Stimulated activated CD4-positive, alpha-beta T cell treated with anti-CD3 and anti-CD28 coated beads, Interleukin-12 subunit alpha, Interleukin-12 subunit beta, amount 100 ng/mL, for 24 hours (primary cell): ENCODE data around the gene CNPY1.
A peak's percentile ranks its signal among the peaks of the same experiment; 100 is the strongest.
"Not testable (repeated sequence)": the region's sequence is repeated elsewhere in the genome, so short reads cannot be mapped to it uniquely, and the experiment has no call there.

Experiments
- DNase-seq, 2 experiments: peaks; one replicate each; pipeline ENCODE4 v3.0.0-alpha.2; 2020; ENCODE audit warnings: low read depth in 2 of 2

Gene CNPY1

DNA sequence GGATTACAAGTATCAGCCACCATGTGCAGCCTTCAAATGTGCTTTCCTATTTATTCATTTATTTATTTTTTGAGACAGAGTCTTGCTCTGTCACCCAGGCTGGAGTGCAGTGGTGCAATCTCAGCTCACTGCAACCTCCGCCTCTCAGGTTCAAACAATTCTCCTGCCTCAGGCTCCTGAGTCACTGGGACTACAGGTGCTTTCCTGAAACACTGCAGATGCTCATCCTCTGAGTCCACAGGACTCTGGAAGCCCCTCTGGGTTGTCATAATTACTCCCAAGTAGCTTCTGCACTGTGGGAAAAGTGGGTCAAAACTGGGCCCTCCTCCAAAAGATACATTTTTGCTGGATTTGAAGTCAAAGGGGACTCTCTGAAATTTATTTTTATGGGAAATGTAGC lies at the start of gene CNPY1:
TSS of gene CNPY1 (minus strand) at position 111 of the 400 bp plus-strand sequence. CDS start 630 bp downstream, outside the sequence.
- not testable (repeated sequence) for DNase-seq

DNA sequence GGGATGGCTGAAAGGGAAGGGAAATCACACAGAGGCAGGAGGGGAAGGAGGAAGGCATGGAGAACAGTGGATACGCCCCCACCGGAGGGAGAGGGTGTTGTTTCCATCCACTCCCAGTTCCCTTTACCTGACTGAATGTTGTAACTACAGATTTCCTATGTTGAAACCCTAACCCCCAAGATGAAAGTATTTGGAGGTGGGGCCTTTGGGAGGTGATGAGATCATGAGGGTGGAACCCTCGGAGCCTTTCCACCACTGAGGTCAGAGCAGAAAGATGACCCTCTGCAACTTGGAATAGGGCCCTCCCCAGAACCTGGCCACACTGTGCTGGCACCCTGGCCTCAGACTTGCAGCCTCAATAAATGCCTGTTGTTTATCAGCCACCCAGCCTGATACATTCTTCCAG lies 48.6 kb upstream of the CNPY1 start:
- DNase-seq: no peak

DNA sequence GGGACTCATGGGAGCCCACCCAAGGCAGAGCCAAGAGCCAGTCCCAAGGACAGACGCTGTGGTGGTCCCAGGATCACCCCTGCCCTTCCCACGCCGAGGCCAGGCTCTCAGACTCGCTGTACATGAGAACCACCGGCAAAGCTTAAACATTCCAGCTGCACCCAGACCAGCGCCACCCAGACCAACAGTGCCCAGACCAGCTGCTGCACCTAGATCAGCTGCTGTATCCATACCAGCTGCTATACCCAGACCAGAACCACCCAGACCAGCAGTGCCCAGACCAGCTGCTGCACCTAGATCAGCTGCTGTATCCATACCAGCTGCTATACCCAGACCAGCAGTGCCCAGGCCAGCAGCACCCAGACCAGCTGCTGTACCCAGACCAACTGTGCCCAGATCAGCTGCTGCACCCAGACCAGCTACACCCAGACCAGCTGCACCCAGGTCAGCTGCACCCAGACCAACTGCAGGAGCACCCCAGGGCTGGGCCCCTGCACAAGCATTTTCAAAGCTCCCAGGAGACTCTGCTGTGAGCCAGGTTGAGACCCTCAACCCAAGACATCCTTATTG lies 47.9 kb upstream of the CNPY1 start:
- DNase-seq: no peak

DNA sequence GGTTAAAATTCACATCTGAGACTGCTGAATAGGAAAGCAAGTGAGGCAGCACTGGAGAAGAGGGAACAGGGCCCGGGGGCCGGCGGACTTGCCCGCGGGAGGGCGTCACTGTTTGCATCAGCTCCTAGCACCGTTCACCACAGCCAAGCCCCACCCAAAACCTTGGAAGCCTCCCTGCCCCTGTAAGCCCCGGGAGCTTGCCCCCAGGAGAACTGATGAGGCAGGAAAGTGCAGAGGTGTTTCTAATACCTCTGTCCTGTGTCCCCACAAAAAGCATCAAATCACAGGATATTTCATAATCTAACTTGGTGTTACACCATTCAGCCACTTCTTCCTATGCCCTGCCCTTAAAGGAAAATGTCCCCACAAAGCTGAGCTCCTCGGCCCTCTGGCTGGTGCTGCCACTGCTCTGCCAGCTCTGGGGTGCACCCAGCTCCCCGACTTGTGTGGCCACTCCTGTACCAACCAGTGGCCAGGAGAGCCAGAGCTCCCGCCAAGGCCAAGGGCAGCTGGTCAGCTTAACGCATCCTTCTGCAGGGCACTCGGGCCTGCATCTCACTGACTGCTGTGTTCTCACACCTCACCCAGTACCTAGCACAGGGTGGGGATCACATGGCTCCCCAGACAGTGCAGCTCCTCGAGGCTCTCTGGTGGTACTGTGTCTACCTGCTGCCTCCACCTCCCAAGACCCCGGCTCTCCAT lies 47.3 kb upstream of the CNPY1 start:
- no peak for DNase-seq

DNA sequence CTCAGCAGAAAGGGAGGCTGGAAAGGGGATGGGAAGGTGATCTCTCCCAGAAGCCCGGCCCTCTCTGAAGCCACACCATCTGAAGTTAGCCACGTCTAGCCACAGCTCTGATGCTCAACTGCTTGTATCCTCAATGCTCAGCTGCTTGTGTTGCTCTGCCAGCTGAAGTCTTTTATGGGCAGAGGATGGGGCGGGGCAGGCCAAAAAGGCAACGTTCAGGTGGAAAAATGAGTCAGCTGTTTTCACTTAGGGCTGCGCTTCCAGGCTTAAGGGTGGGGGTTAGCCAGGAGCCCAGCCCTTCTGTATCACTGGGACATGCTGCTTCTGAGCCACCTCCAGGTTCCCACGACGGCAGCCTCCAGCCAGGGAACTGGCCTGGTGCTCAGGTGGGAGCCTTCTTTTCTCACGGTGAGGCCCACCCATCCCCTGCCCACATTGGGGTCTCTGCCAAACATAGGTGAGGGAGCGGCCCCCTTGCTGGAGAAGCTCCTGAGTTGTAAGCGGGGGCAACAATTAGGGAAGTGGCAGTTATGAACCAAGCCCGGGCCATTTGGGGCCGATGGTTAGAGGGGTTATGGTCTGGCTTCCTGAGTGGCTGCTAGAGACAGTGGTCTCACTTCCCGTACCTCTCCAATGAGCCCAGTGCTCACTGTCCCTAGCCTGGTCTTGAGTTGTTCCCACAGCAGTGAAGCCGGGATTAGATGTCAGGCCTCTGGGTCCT lies 44.9 kb upstream of the CNPY1 start:
- no peak for DNase-seq

DNA sequence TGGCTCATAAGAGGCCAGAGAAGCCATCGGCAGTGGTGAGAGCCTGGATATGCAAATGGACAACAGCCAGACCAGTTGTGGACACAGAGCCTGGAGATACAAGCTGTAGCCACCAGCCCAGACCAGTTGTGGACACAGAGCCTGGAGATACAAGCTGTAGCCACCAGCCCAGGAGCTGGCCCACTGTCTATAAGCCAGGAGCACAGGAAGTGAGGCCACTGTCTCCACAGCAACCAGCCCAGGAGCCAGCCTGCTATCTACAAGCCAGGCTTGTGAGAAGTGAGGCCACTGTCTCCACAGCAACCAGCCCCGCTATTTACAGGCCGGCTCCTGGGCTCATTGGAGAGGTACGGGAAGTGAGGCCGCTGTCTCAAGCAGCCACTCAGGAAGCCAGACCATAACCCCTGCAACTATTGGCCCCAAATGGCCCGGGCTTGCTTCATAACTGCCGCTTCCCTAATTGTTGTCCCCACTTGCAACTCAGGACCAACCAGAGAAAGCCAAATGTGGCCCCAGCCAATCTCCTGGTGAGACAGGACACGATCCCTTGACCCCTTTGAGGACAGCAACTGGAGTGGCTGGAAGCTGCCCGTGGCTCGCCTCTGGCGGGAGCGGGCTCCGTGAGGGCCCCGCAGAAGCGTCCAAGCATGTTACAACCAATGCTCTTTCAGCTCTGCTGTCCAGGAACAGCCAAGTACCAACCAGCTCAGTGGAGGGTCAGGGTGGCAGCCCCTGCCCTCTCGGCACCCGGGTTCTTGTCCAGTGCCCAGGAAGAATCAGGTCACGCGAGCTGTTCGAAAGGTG lies 44.1 kb upstream of the CNPY1 start:
- DNase-seq: no peak

DNA sequence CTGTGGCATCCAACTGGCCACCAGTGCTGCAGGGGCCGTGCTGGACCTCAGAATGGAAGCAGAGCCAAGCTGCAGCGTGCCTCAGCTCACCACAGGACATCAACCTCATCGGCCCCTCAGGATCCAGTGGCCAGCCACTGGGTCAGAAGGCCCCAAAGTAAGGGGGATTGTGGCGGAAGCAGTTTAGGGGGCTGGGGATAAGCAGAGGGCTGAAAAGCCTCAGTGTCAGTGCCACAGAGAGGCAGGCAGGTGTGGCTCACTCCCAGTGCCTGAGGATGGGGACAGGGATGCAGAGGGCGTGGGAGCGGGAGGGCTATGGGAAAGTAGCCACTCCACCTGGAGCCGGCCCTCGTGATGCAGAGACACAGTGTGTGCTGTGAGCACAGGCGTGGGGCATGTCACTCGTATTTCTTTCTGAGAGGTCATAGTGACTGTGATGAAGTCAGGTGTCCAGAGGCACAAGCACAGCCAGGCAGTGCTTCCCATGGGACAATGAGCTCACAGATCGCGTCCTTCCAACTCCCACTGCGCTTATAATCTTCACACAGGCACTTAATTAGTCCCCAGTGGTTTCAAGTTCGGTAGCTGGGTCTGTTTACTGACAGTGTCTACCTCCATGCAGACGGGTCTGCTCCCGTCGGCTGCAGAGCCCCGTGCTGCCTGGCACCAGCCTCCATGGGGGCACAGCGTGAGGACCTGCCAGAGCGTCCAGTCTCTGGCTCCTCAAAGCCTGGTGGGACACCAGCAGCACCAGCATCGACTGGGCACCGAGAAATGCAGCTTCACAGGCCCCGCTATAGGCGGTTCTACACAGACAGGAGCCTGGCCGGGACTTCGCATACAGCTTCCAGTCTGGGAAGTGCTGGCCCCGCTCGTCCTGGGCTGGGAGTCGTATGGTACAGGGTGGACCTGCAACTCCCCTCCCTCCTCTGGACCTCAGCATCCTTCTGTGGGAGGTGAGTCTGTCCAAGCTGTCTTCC lies 42.9 kb upstream of the CNPY1 start:
- no peak for DNase-seq

DNA sequence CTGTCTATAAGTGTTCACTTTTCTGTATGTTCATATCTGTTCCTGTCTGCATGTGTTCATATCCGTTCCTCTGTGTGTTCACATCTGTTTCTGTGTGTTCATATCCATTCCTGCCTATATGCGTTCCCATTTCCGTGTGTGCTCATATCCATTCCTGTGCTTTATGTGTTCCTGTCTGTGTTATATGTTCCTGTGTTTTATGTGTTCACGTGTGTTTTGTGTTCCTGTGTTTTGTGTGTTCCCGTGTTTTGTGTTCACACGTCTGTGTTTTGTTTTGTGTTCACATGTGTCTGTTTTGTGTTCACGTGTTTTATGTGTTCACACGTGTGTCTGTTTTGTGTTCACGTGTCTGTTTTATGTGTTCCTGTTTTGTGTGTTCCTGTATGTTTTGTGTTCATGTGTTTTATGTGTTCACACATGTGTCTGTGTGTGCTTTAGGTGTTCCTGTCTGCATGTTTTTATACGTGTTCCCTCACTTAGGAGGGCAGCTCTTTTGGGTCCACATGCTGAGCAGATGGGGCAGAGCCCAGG lies 42.2 kb upstream of the CNPY1 start:
- DNase-seq: no peak

DNA sequence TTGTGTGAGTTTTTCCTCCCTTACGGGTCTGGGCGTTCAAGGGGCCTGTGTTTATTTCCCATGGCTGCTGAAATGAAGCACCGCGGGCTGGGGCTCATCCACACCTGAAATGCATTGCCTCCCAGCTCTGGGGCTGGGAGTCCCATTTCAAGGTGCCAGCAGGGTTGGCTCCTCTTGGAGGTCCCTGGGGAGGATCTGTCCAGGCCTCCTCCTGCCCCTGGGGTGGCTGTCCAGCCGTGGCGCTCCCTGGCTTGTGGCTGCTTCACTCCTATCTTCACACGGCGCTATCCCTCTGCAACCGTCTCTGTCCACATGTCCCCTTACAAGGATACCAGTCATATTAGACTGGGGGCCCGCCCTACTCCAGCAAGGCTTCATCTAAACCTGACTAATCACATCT lies 41.1 kb upstream of the CNPY1 start:
- DNase-seq: no peak

DNA sequence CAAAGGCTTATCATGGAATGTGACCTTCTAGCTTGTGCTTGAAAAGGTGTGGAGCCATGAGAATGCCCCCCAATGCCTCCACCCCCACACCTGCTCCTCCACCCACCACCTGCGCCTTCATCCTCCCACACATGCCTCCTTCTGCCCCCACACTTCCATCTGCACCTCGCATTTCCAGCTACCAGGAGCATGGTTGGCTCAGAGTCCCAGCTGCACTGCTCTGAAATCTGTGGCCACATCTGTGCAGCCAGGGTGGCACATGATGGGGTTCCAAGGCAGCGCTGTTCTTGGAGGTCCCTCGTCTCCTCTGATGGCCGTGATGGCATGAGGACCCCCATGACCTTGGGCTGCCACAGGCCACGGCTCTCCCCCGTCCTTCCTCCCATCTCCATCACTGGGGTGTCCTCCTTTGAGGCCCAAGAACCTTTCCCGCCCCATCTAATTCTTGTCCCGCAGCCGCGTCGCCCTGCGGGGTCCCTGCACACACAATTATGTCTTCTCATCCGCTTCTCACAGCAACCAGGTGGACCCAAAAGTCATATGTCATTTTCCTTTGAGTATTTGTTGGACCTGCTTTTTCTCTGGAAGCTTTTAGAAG lies 40.6 kb upstream of the CNPY1 start:
- no peak for DNase-seq

DNA sequence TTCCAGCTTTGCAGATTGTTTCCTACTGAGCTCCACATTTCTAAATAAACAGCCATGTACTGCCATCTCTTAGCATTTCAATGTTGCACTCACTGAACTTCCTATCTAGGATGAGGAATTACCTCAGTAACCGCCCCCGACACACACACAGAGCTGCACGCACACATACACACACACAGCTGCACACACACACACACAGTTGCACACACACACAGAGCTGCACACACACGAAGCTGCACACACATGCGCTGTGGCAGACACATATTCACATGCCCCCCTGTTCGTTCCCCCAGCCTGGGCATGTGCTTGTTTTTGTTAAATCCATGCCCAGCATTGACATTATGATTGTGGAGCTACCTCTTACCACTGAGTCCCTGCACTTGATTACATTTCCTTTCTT lies 39.6 kb upstream of the CNPY1 start:
- no peak for DNase-seq

DNA sequence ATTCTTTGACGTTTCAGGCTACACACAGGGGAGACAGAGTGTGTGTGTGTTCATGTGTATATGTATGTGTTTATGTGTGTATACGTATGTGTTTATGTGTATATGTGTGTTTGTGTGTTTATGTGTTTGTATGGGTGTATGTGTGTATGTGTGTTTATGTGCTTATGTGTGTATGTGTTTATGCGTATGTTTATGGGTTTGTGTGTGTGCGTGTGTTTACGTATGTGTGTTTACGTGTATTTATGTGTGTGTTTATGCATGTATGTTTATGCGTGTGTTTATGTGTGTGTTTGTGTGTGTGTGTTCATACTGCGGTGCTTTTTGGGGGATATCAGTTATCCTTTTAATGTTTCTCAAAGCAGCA lies 39.2 kb upstream of the CNPY1 start:
- DNase-seq: no peak

DNA sequence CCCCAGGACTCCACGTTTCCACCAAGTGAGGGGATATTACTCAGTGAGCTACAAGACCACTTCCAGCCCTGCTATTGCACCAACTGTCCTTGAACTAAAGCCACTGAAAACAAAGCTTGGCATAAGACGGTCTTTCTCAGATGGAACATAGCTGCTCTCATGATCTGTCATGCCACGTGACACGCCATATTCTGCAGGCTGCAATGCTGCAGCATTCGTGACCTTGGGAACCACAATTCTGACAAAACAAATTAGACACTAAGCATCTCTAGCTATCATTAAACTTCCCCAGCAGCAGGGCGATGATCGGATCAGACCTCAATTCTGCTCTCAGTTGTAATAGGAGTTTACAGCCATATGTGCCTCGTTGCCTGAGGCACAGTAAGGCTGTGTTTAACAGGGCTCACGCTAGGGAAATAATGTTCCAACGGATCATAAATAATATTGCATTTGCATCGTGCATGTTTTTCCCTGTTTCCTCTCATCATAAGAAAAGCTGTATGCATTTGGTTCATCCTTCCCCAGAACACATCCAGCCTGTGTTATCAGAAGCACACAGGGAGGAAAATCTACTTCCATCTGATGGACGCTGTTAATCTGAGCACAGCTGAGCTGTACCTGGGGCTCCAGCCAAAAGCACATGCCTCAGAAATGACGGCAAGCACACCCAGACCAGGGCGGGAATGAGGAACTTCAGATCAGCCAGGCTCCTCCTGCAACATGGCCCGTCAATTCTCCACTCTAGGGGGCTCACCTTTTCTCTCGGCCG lies 38.6 kb upstream of the CNPY1 start:
- no peak for DNase-seq

DNA sequence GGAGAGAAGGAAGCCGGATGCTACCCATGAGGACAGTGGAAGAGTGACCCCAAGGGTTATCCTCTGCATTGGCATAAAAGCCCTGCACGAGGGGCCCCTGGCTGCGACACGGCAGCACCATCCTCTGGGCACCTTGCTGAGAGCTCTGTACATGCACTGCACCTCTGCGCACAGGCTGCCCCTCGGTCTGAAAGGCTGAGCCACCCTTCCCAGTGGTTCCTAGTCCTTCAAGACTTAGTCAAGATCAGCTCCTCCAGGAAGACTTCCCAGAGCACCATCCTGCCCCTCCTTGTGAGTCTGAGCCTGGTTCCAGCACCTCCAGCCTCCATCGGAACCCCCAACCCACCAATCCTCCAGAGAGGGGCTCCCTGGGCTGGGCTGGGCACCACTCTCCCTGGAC lies 37.9 kb upstream of the CNPY1 start:
- no peak for DNase-seq

DNA sequence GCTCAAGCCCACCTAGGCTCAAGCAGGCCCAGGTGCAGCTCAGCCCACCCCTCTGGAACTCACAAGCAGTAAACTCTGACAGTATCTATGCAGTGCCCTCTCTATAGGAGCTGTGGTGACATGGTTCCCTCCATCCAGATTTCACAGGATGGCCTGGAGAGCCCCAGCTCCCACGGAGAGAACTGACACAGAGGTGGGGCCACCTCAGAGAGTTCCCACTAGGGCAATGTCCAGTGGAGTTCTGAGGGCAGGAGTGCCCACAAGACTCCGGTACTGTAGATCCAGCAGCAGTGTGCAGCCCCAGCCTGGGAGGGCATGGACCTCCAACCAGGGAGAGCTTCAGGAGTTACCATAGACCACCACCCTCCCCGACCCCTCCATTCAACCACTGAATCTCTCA lies 37.3 kb upstream of the CNPY1 start:
- no peak for DNase-seq

DNA sequence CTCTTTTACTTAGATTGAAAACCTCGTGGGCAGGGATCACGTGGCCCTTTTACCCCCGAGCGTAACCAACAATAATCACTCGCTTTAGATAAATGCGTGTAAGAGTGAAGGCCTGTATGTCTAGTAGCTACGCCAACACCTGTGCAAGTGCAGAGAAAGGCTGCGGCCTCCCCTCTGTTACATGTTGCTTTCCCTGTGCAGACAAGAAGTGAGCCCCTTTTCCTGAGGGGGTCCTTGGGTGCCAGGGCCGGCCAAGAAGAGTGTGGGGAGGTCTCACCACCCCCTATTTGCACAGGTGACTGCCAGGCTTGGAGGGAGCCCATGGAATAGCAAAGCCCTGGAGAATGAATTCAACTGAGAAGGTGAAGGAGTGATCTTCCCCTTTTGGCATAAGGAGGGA lies 35.6 kb upstream of the CNPY1 start:
- DNase-seq: no peak

DNA sequence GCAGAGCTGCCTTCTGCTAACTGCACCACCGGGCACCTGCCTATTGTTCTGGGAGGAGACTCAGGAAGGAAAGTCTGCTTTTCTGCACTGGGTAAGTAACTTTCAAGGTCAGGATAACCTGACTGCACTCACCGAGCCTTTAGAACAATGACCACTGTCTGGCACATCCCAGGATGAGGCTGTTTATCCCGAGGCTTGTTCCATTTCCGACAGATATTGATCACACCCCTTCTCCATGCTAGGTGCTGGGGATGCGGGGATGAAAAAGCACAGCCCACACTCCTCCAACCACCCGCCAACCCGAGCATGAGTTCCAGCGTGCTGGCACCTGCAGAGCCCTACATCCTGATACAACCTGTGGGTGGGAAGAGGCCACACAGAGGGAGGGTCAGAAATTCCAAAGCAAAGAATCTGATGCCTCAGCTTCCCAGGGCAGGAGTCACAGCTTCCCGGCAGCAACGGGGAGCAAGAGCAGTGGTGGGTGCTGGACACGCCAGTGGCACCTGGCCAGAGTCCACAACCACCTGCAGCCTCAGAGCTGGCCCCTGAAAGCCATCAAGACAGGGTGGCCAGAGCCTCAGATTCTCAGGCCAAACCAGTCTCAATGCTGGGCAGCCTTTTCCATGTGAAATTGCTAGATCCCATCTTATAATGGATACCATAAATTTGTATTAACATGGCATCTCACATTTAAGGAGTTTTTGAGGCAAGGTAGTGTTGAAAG lies 34.9 kb upstream of the CNPY1 start:
- no peak for DNase-seq

DNA sequence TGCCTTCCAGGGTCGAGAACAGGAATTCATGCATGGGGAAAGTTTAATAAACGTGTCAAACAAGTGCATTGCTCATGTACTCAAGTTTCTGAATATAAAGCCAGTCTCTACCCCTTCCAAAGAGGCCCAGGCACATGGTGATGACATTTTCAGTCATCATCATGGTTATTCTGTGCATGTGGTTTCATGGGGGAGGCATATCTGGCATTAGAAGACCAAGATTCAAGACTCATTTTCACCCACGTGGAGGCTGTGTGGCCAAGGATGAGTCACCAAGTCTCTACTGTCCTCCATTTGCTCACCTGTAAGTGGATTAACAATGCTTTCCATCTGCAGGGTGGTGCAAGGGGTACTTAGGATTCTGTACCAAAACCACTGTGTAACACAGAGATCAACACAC lies 34.0 kb upstream of the CNPY1 start:
- peak in 1 of 2 experiments; percentile 26 for DNase-seq

DNA sequence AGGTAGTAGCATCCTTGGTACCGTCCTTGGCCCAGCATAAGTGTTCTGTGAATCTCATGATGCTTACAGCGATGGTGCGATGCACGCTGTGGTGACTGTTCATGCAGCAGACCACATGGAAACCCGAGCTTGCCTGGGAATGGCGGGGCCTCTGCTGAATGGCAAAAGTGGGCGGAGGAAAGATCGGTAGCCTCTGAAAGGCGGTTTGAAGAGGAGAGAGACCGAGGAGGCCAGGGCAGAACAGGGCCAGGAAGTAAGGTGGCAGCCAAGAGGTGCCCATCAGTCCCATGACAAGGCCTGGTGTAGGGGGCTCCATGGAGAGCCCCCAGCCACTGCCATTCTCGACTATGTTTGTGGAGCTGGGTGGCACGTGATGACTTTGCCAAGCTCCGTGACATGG lies 33.2 kb upstream of the CNPY1 start:
- DNase-seq: no peak
